K562 (cell line): ENCODE data around the gene NT5DC4.

Experiments used
- ATF3 ChIP-seq, 2 experiments: fragments of 450-650 bp in 1 of 2; sonication (generic) in 1 of 2; formaldehyde crosslinking in 1 of 2; IDR thresholded peaks in 1 of 2; conservative IDR thresholded peaks in 1 of 2; 2 replicates each; pipeline versions ENCODE4 v1.6.1 to v1.8.1; 2016 to 2023; ENCODE audit warnings: mild to moderate bottlenecking in 2 of 2, moderate library complexity in 2 of 2, inconsistent platforms in 1 of 2, missing genetic modification reagents in 1 of 2
- MEIS2 ChIP-seq: fragments of 450-650 bp; IDR thresholded peaks from 2 replicates; pipeline ENCODE4 v1.6.1; 2014; ENCODE audit warnings: mild to moderate bottlenecking; ENCODE audit not compliant: partially characterized antibody
- RERE ChIP-seq: sonication (generic); formaldehyde crosslinking; IDR thresholded peaks from 2 replicates; pipeline ENCODE4 v1.8.0; 2023; ENCODE audit warnings: missing genetic modification reagents, mild to moderate bottlenecking, borderline replicate concordance

GRCh38 chr2:112731479-112731878 lies 10.7 kb downstream of the NT5DC4 start:
- no peak for TF ChIP-seq MEIS2
- TF ChIP-seq RERE (CRISPR knock-in tag) = no peak
- no peak for TF ChIP-seq ATF3 (IDR thresholded peaks at IDR 0.05)
- no peak for TF ChIP-seq ATF3 (CRISPR knock-in tag; conservative IDR thresholded peaks at IDR 0.05)
